Caco-2 (cell line): Measurements from ENCODE around the gene TMEM97. TPM values are rescaled to one million over a fixed set of nuclear protein-coding genes. Genes with fewer than 3 reads are reported as not detected.

Experiments used
- BruUV-seq: library from RNA; stranded (reverse); fragments of 400-500 nt; replicated peaks from 2 replicates; lab custom pipeline; 2021; lab: Mats Ljungman, UMichigan
- CTCF ChIA-PET: fragments of 300-600 bp; sonication (Branson Sonifier 250); formaldehyde crosslinking; loops from one replicate; lab custom pipeline; 2022; ENCODE audit warnings: antibody characterized with exemption; lab: Charles Lee
- POLR2A ChIA-PET: fragments of 300-600 bp; sonication (Branson Sonifier 250); formaldehyde crosslinking; loops from one replicate; lab custom pipeline; 2022; ENCODE audit warnings: antibody characterized with exemption; lab: Charles Lee
- DNase-seq, 2 experiments: peaks; one replicate each; pipeline versions ENCODE4 v3.0.0 to v3.0.0-alpha.2; 2020 to 2022
- H3K27me3 ChIP-seq: replicated peaks from 2 replicates; pipeline ENCODE4 v1.6.0; 2011; ENCODE audit warnings: low read length; ENCODE audit not compliant: control insufficient read depth, insufficient read depth
- H3K36me3 ChIP-seq: 2 replicates; pipeline ENCODE4 v1.5.1; 2011; ENCODE audit warnings: low read length; ENCODE audit not compliant: control insufficient read depth, insufficient read depth
- H3K4me1 ChIP-seq: fragments of 250-450 bp; sonication (Bioruptor Pico); 2 replicates; pipeline ENCODE4 v1.5.1; 2020; ENCODE audit warnings: mild to moderate bottlenecking
- H3K4me3 ChIP-seq: 2 replicates; pipeline ENCODE4 v1.5.1; 2011; ENCODE audit warnings: low read depth, mild to moderate bottlenecking, control low read depth, low read length
- H3K9me3 ChIP-seq: fragments of 250-450 bp; sonication (Bioruptor Pico); 2 replicates; pipeline ENCODE4 v1.5.1; 2020; ENCODE audit warnings: mild to moderate bottlenecking, moderate library complexity
- H3K27ac Mint-ChIP-seq: one replicate; pipeline ENCODE4 v1.8.0; 2022; ENCODE audit warnings: mixed read lengths; ENCODE audit not compliant: unreplicated experiment
- H3K27me3 Mint-ChIP-seq: one replicate; pipeline ENCODE4 v1.8.0; 2022; ENCODE audit warnings: mixed read lengths; ENCODE audit not compliant: insufficient read depth, unreplicated experiment
- H3K36me3 Mint-ChIP-seq: one replicate; pipeline ENCODE4 v1.8.0; 2022; ENCODE audit warnings: mild to moderate bottlenecking, mixed read lengths; ENCODE audit not compliant: insufficient read depth, unreplicated experiment
- H3K4me1 Mint-ChIP-seq: one replicate; pipeline ENCODE4 v1.8.0; 2022; ENCODE audit warnings: low read depth, mixed read lengths; ENCODE audit not compliant: unreplicated experiment
- H3K4me3 Mint-ChIP-seq: one replicate; pipeline ENCODE4 v1.8.0; 2022; ENCODE audit warnings: mild to moderate bottlenecking, moderate library complexity, mixed read lengths; ENCODE audit not compliant: unreplicated experiment
- H3K9me3 Mint-ChIP-seq: one replicate; pipeline ENCODE4 v1.8.0; 2022; ENCODE audit warnings: mixed read lengths; ENCODE audit not compliant: unreplicated experiment
- intact Hi-C: fragments of 100-400 bp; cut with micrococcal nuclease; formaldehyde crosslinking; loops from one replicate; pipeline ENCODE4 v1.10.0; 2022; ENCODE audit not compliant: unreplicated experiment
- total RNA-seq: library from RNA; stranded (reverse); gene quantifications from 2 replicates; pipeline ENCODE4 v1.2.3, GENCODE V29; 2022
- TF ChIP-seq, protein P1 (sequence below), 2 experiments: fragments of 200-600 bp in 1 of 2; IDR thresholded peaks; 1 replicate in 1 of 2; 2 replicates in 1 of 2; pipeline versions ENCODE4 v1.5.1 to v1.8.0; 2011 to 2022; ENCODE audit warnings: antibody characterized with exemption in 1 of 2, control low read depth in 1 of 2, inconsistent platforms in 1 of 2, low read depth in 1 of 2, low read length in 1 of 2, mild to moderate bottlenecking in 1 of 2, moderate library complexity in 1 of 2; ENCODE audit not compliant: insufficient read depth in 1 of 2, severe bottlenecking in 1 of 2, unreplicated experiment in 1 of 2

TMEM97 gene
- total RNA-seq, 1 experiment from 2014 or later: 342 TPM

- POLR2A ChIA-PET: interaction anchor here (2.8 kb wide), 1 partner anchor 11 kb away, joined by 17 read pairs; the partner anchor contains the start of genes IFT20 and TNFAIP1
- intact Hi-C loops: loop anchor here (10.0 kb wide), 1 partner anchor 230 kb away; no protein-coding TSS in a partner anchor
- TF ChIP-seq, protein P1, sequence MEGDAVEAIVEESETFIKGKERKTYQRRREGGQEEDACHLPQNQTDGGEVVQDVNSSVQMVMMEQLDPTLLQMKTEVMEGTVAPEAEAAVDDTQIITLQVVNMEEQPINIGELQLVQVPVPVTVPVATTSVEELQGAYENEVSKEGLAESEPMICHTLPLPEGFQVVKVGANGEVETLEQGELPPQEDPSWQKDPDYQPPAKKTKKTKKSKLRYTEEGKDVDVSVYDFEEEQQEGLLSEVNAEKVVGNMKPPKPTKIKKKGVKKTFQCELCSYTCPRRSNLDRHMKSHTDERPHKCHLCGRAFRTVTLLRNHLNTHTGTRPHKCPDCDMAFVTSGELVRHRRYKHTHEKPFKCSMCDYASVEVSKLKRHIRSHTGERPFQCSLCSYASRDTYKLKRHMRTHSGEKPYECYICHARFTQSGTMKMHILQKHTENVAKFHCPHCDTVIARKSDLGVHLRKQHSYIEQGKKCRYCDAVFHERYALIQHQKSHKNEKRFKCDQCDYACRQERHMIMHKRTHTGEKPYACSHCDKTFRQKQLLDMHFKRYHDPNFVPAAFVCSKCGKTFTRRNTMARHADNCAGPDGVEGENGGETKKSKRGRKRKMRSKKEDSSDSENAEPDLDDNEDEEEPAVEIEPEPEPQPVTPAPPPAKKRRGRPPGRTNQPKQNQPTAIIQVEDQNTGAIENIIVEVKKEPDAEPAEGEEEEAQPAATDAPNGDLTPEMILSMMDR (IDR thresholded peaks at IDR 0.05; ENCODE audit: insufficient read depth in 1 of 2, low read depth in 1 of 2, low read length in 1 of 2, severe bottlenecking in 1 of 2, unreplicated experiment in 1 of 2): no peak
- peak overlapping the region; percentile 48 for H3K27ac Mint-ChIP-seq
- no peak for DNase-seq
- H3K4me1 Mint-ChIP-seq: peaks cover 73% of the 10 kb centered on the region
- H3K9me3 ChIP-seq: no peaks in the 10 kb centered on the region
- CTCF ChIA-PET: interaction anchor here (1.4 kb wide), 1 partner anchor 73 kb away, joined by 3 read pairs; no protein-coding TSS in a partner anchor
- no peak overlapping the region for H3K4me3 Mint-ChIP-seq
- peaks cover 17% of the 10 kb centered on the region for H3K36me3 ChIP-seq
- no peaks in the 10 kb centered on the region for H3K27me3 ChIP-seq
- H3K9me3 Mint-ChIP-seq: no peaks in the 10 kb centered on the region
- peaks cover 65% of the 10 kb centered on the region for H3K4me1 ChIP-seq
- H3K36me3 Mint-ChIP-seq: peaks cover 70% of the 10 kb centered on the region
- BruUV-seq: no TSS peak
- H3K4me3 ChIP-seq: no peak overlapping the region
- H3K27me3 Mint-ChIP-seq: no peaks in the 10 kb centered on the region
Measured at GRCh38 chr17:28324781-28325180, 5.8 kb downstream of the TMEM97 start.

- ChIA-PET POLR2A (interaction anchor here (2.8 kb wide), 1 partner anchor 11 kb away, joined by 17 read pairs; the partner anchor contains the start of genes IFT20 and TNFAIP1), CTCF (interaction anchor here (1.3 kb wide), 1 partner anchor 10 kb away, joined by 5 read pairs; the partner anchor contains the start of genes IFT20 and TNFAIP1)
- H3K4me1 ChIP-seq: peaks cover 62% of the 10 kb centered on the region
- no peak for DNase-seq
- Mint-ChIP-seq H3K4me3 (no peak overlapping the region), H3K9me3 (no peaks in the 10 kb centered on the region), H3K27ac (peak overlapping the region; percentile 48), H3K36me3 (peaks cover 70% of the 10 kb centered on the region), H3K27me3 (no peaks in the 10 kb centered on the region), H3K4me1 (peaks cover 69% of the 10 kb centered on the region)
- intact Hi-C loops: loop anchor here (10.0 kb wide), 1 partner anchor 230 kb away; no protein-coding TSS in a partner anchor
- no TSS peak for BruUV-seq
- H3K27me3 ChIP-seq: no peaks in the 10 kb centered on the region
- peaks cover 17% of the 10 kb centered on the region for H3K36me3 ChIP-seq
- H3K4me3 ChIP-seq: no peak overlapping the region
- H3K9me3 ChIP-seq: no peaks in the 10 kb centered on the region
- TF ChIP-seq, protein P1 (IDR thresholded peaks at IDR 0.05; ENCODE audit: insufficient read depth in 1 of 2, low read depth in 1 of 2, low read length in 1 of 2, severe bottlenecking in 1 of 2, unreplicated experiment in 1 of 2): no peak
Measured at GRCh38 chr17:28325211-28325610, 6.2 kb downstream of the TMEM97 start.

GRCh38 chr17:28326114-28326513, 7.1 kb downstream of the TMEM97 start:
- peaks cover 78% of the 10 kb centered on the region for H3K36me3 Mint-ChIP-seq
- H3K4me3 Mint-ChIP-seq: no peak overlapping the region
- H3K27me3 Mint-ChIP-seq: no peaks in the 10 kb centered on the region
- BruUV-seq: no TSS peak
- H3K36me3 ChIP-seq: peaks cover 15% of the 10 kb centered on the region
- TF ChIP-seq, protein P1 (IDR thresholded peaks at IDR 0.05; ENCODE audit: insufficient read depth in 1 of 2, low read depth in 1 of 2, low read length in 1 of 2, severe bottlenecking in 1 of 2, unreplicated experiment in 1 of 2): no peak
- H3K27me3 ChIP-seq: no peaks in the 10 kb centered on the region
- ChIA-PET CTCF (interaction anchor here (1.3 kb wide), 1 partner anchor 9 kb away, joined by 5 read pairs; the partner anchor contains the start of genes IFT20 and TNFAIP1), POLR2A (interaction anchor here (0.9 to 2.8 kb wide), 2 partner anchors 10 to 31 kb away, joined by 3 to 17 read pairs; partner anchors contain the start of genes IFT20, POLDIP2 and TNFAIP1)
- H3K4me3 ChIP-seq: no peak overlapping the region
- peak in 1 of 2 experiments; percentile 55 for DNase-seq
- H3K9me3 ChIP-seq: no peaks in the 10 kb centered on the region
- H3K4me1 Mint-ChIP-seq: peaks cover 60% of the 10 kb centered on the region
- peak overlapping the region; percentile 48 for H3K27ac Mint-ChIP-seq
- H3K4me1 ChIP-seq: peaks cover 53% of the 10 kb centered on the region
- H3K9me3 Mint-ChIP-seq: no peaks in the 10 kb centered on the region
- intact Hi-C loops: loop anchor here (10.0 kb wide), 1 partner anchor 231 kb away; no protein-coding TSS in a partner anchor
